Measurements from ENCODE around the gene TIMM22.

TIMM22 gene

GRCh38 chr17:1050996-1051925 lies 54.3 kb downstream of the TIMM22 start:
- no peak for DNase-seq (ENCODE audit: insufficient read length, low spot score)
- TF ChIP-seq PAX5 (IDR thresholded peaks at IDR 0.05; ENCODE audit: insufficient read depth, low read length, severe bottlenecking) (no peak), TAF1 (IDR thresholded peaks at IDR 0.05; ENCODE audit: low read depth, low read length) (no peak)
- no peak for FAIRE-seq
